GM12878 (cell line): ENCODE results near the gene PPIF. TPM values are rescaled to one million over a fixed set of nuclear protein-coding genes. Genes with fewer than 3 reads are reported as not detected.

Experiments
- ATAC-seq: fragments of 200-7000 bp; cut with Tn5 transposase; 3 replicates; pipeline ENCODE4 v1.9.1; 2020; ENCODE audit warnings: mild to moderate bottlenecking, moderate library complexity
- BruUV-seq: library from RNA; stranded (reverse); fragments of 400-500 nt; replicated peaks from 2 replicates; lab custom pipeline; 2021; lab: Mats Ljungman, UMichigan
- CTCF ChIA-PET: fragments of 300-600 bp; sonication (Branson Sonifier 250); formaldehyde crosslinking; extraction: SDS; loops from one replicate; lab custom pipeline; 2021; ENCODE audit warnings: inconsistent platforms; lab: Yijun Ruan, JAX
- POLR2A ChIA-PET: fragments of 350-600 bp; formaldehyde crosslinking; extraction: SDS; loops from one replicate; lab custom pipeline; 2021; ENCODE audit warnings: inconsistent platforms; lab: Charles Lee
- RAD21 ChIA-PET: fragments of 300-600 bp; sonication (Branson Sonifier 250); formaldehyde crosslinking; loops from one replicate; lab custom pipeline; 2023; ENCODE audit warnings: antibody characterized with exemption; ENCODE audit not compliant: unreplicated experiment; lab: Charles Lee
- SMC1A ChIA-PET: fragments of 300-600 bp; sonication (Branson Sonifier 250); formaldehyde crosslinking; loops from one replicate; lab custom pipeline; 2023; ENCODE audit not compliant: unreplicated experiment, uncharacterized antibody; lab: Charles Lee
- DNase-seq: peaks from one replicate; pipeline ENCODE4 v3.0.0-alpha.2; 2011; ENCODE audit warnings: low read depth, low spot score
- FAIRE-seq: peaks from 3 replicates; lab custom pipeline; 2011; peaks lifted over from hg19 to GRCh38; lab: Jason Lieb, UNC
- H2AFZ ChIP-seq: 2 replicates; pipeline ENCODE4 v1.6.0; 2011; ENCODE audit warnings: low read depth, low read length, control low read depth; ENCODE audit not compliant: control insufficient read depth
- H3K27ac ChIP-seq: 2 replicates; pipeline ENCODE4 v1.5.1; 2011; ENCODE audit warnings: control low read depth; ENCODE audit not compliant: control insufficient read depth, insufficient read depth
- H3K27me3 ChIP-seq, 2 experiments: replicated peaks in 1 of 2; 2 replicates each; pipeline versions ENCODE4 v1.6.0 to v1.6.1; 2011; ENCODE audit warnings: low read length in 1 of 2; ENCODE audit not compliant: control insufficient read depth in 2 of 2, insufficient read depth in 2 of 2
- H3K36me3 ChIP-seq, 2 experiments: 2 replicates each; pipeline ENCODE4 v1.5.1; 2011; ENCODE audit warnings: low read length in 1 of 2; ENCODE audit not compliant: control insufficient read depth in 2 of 2, insufficient read depth in 2 of 2
- H3K4me1 ChIP-seq: 2 replicates; pipeline ENCODE4 v1.6.1; 2011; ENCODE audit warnings: mild to moderate bottlenecking, low read length, moderate library complexity, mixed read lengths; ENCODE audit not compliant: control insufficient read depth, insufficient read depth
- H3K4me2 ChIP-seq: 2 replicates; pipeline ENCODE4 v1.6.0; 2011; ENCODE audit warnings: control low read depth; ENCODE audit not compliant: control insufficient read depth, insufficient read depth
- H3K4me3 ChIP-seq: fragments of 200-600 bp; sonication (generic); 2 replicates; pipeline ENCODE4 v1.5.1; 2016
- H3K79me2 ChIP-seq: 2 replicates; pipeline ENCODE4 v1.6.0; 2011; ENCODE audit warnings: low read length; ENCODE audit not compliant: control insufficient read depth, insufficient read depth
- H3K9ac ChIP-seq: 2 replicates; pipeline ENCODE4 v1.8.0; 2011; ENCODE audit warnings: low read length, control low read depth, mixed read lengths; ENCODE audit not compliant: control insufficient read depth, insufficient read depth
- H3K9me3 ChIP-seq: replicated peaks from 3 replicates; pipeline ENCODE4 v1.5.1; 2011; ENCODE audit warnings: mild to moderate bottlenecking, low read length; ENCODE audit not compliant: control insufficient read depth, insufficient read depth
- H4K20me1 ChIP-seq: 2 replicates; pipeline ENCODE4 v1.6.0; 2011; ENCODE audit not compliant: control insufficient read depth, insufficient read depth
- BACH1 ChIP-seq: fragments of 450-650 bp; IDR thresholded peaks from 2 replicates; pipeline ENCODE4 v1.6.1; 2017; ENCODE audit warnings: mild to moderate bottlenecking, borderline replicate concordance
- BCLAF1 ChIP-seq: fragments of 450-650 bp; IDR thresholded peaks from 2 replicates; pipeline ENCODE4 v1.6.1; 2017; ENCODE audit warnings: antibody characterized with exemption, mild to moderate bottlenecking, moderate library complexity
- GABPA ChIP-seq: IDR thresholded peaks from 2 replicates; pipeline ENCODE4 v1.6.1; 2014; ENCODE audit warnings: antibody characterized with exemption, low read depth, mild to moderate bottlenecking, inconsistent platforms
- JUND ChIP-seq: IDR thresholded peaks from 2 replicates; pipeline ENCODE4 v1.6.1; 2012; ENCODE audit warnings: low read depth, mild to moderate bottlenecking, low read length, improper control_type of control experiment, moderate library complexity
- KDM1A ChIP-seq: fragments of 200-600 bp; sonication (generic); IDR thresholded peaks from 2 replicates; pipeline ENCODE4 v1.6.1; 2016; ENCODE audit warnings: borderline replicate concordance
- NKRF ChIP-seq: fragments of 450-650 bp; conservative IDR thresholded peaks from 2 replicates; pipeline ENCODE4 v1.6.1; 2017; ENCODE audit warnings: mild to moderate bottlenecking, moderate library complexity
- SRF ChIP-seq, 2 experiments: IDR thresholded peaks; 2 replicates each; pipeline ENCODE4 v1.6.1; 2011; ENCODE audit warnings: low read depth in 2 of 2, low read length in 2 of 2, mild to moderate bottlenecking in 1 of 2, moderate library complexity in 1 of 2
- WGBS: methylation state at CpG from one replicate; pipeline ENCODE4 v1.1.6; 2016; ENCODE audit warnings: low lambda C conversion rate; ENCODE audit not compliant: insufficient replicate concordance, insufficient coverage; ENCODE audit errors: missing lambda C conversion rate; 5-methylcytosine and 5-hydroxymethylcytosine counted together
- in situ Hi-C: fragments of 300-500 bp; cut with MboI; formaldehyde crosslinking; loops from 9 replicates; pipeline ENCODE4 v1.14.3; 2018; ENCODE audit warnings: mixed read lengths
- intact Hi-C: fragments of 100-400 bp; cut with micrococcal nuclease; formaldehyde crosslinking; loops from one replicate; pipeline ENCODE4 v1.14.2; 2022; ENCODE audit not compliant: unreplicated experiment
- polyA plus RNA-seq, 11 experiments: library from polyadenylated mRNA; depleted of rRNA in 4 of 11; unstranded in 6 of 11; stranded (reverse) in 5 of 11; fragments of >200 nt; fragmentation: Nextera tagmentation in 4 of 11; fragmentation: Illumina TruSeq in 1 of 11; extraction: Ambion mirVana in 4 of 11; extraction: Trizol in 1 of 11; gene quantifications; 1 replicate in 1 of 11; 2 replicates in 10 of 11; pipeline versions ENCODE4 v1.2.1 to v1.2.3, GENCODE V29; 2011 to 2016; ENCODE audit warnings: inconsistent platforms in 2 of 11, missing spikeins in 2 of 11, low read depth in 1 of 11
- total RNA-seq, 4 experiments: library from RNA; depleted of rRNA in 3 of 4; stranded (reverse); fragments of >200 nt in 3 of 4; fragmentation: Illumina TruSeq in 1 of 4; extraction: Trizol in 1 of 4; gene quantifications; 2 replicates each; pipeline versions ENCODE4 v1.2.1 to v1.2.3, GENCODE V29; 2013 to 2021

The PPIF gene
- total and polyA plus RNA-seq, 10 of the 15 experiments (the other 5 are each of a cell fraction or from before 2014, with no cell fraction given) = 28.8 to 180 (median 128) TPM

DNA sequence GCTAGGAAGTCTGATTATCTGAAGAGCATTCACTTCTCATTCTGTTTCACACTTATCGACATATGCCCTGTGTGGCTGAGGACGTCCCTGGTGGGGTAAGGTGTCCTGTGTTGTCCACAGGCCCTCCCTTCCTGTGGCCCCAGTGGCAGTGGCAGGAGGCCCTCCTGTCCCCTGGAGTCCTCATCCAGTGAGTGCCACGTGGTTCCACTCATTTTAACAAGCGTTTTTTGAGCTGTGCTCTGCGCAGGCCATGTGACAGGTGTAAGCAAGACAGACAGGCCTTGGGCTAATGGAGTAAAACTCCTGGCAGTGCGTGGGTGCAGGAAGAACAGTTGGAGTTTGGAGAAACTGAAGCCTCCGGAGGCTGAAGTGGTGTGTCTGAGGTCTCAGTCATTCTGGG is 39.3 kb upstream of the PPIF start:
- POLR2A ChIA-PET = no interaction called here

More for the DNA sequence above, 39.3 kb upstream of the PPIF start:
- DNase-seq (no peak), FAIRE-seq (no peak), ATAC-seq (no peak)
- TF ChIP-seq BCLAF1 (no peak), KDM1A (no peak), GABPA (no peak), NKRF (no peak), BACH1 (no peak), SRF (IDR thresholded peaks at IDR 0.05; ENCODE audit: low read depth in 2 of 2, low read length in 2 of 2) (no peak), JUND (no peak)
- no peaks in the 10 kb centered on the region for H3K27me3 ChIP-seq
- ChIA-PET RAD21 (no interaction called here), SMC1A (no interaction called here), CTCF (no interaction called here)
- 70% methylated on average over 7 of the region's 7 CpGs for WGBS
- intact Hi-C loops (no loop called here), in situ Hi-C loops (no loop called here)
- no peak overlapping the region for H2AFZ ChIP-seq
- TSS peak; percentile 37 for BruUV-seq
- no peaks in the 10 kb centered on the region for H3K79me2 ChIP-seq
- H3K4me2 ChIP-seq = no peak overlapping the region
- no peak overlapping the region for H3K27ac ChIP-seq
- no peaks in the 10 kb centered on the region for H4K20me1 ChIP-seq
- peaks cover 31 to 62% of the 10 kb centered on the region in 2 experiments for H3K36me3 ChIP-seq
- no peak overlapping the region for H3K9ac ChIP-seq
- H3K9me3 ChIP-seq = no peaks in the 10 kb centered on the region
- no peaks in the 10 kb centered on the region for H3K4me1 ChIP-seq
- H3K4me3 ChIP-seq = no peak overlapping the region
